ENCODE results near the gene TBC1D8. TPM values are rescaled to one million over a fixed set of nuclear protein-coding genes. Genes with fewer than 3 reads are reported as not detected.

The TBC1D8 gene
- total and polyA plus RNA-seq, 2 of the 8 experiments (the other 6 are each of a cell fraction or from before 2014, with no cell fraction given) = 20.8 to 21.8 TPM

DNA sequence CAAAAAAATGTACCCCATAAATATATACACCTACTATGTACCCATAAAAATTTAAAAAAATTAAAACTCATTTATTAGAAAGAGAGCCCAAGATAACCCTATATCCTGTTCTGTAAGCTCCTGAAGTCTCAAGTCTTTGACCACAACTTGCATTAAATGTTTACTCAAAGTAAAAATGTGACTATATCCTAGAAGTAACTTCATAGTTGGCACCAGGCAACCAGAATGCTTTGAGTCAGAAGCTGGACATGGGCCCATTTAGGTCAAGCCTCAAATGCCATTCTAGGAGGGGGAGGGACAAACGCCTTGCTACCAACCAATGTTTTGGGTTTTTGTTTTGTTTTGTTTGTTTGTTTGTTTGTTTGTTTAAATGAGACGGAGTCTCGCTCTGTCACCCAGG is 9.3 kb upstream of the TBC1D8 start:
- FAIRE-seq (no peak), DNase-seq (ENCODE audit: low read depth in 1 of 2, low spot score in 2 of 2) (no peak)
- Histone ChIP-seq H3K14ac (ENCODE audit: insufficient read length) (no peak overlapping the region), H2BK5ac (ENCODE audit: low read depth, low read length) (no peak overlapping the region), H4K91ac (replicated peaks; ENCODE audit: insufficient read length, low read length) (no peak overlapping the region), H2BK12ac (ENCODE audit: low read depth, low read length) (no peak overlapping the region), H2BK120ac (replicated peaks; ENCODE audit: low read depth, low read length) (no peak overlapping the region), H3K23ac (ENCODE audit: insufficient read length) (no peak overlapping the region), H2BK15ac (ENCODE audit: low read length) (no peak overlapping the region), H3K27ac (ENCODE audit: low read depth, low read length) (no peak overlapping the region), H3K9me3 (ENCODE audit: insufficient read depth in 2 of 2, low read depth in 1 of 2, low read length in 1 of 2) (peaks cover 8 to 13% of the 10 kb centered on the region in 2 experiments), H3K9ac (replicated peaks in 1 of 4; ENCODE audit: extremely low read depth in 1 of 4, low read depth in 3 of 4, low read length in 3 of 4) (no peak overlapping the region), H3K36me3 (ENCODE audit: control insufficient read depth in 2 of 4, insufficient read depth in 4 of 4, low read length in 3 of 4) (no peaks in the 10 kb centered on the region; a peak in 2 of 8 replicates), H3K23me2 (ENCODE audit: low read depth, low read length) (no peaks in the 10 kb centered on the region), H2AK5ac (ENCODE audit: low read depth, low read length) (no peak overlapping the region), H2BK20ac (ENCODE audit: low read length) (no peak overlapping the region), H3K4me3 (ENCODE audit: extremely low read depth in 1 of 4, insufficient read depth in 2 of 4, low read depth in 3 of 4, low read length in 4 of 4) (no peak overlapping the region), H3K4me1 (replicated peaks in 1 of 4; ENCODE audit: control insufficient read depth in 3 of 4, insufficient read depth in 4 of 4, low read length in 3 of 4) (peaks cover 1 to 12% (median 2%) of the 10 kb centered on the region in 4 experiments; a peak in 5 of 7 replicates), H4K5ac (ENCODE audit: insufficient read length, low read depth, low read length) (no peak overlapping the region), H3K79me2 (ENCODE audit: control insufficient read depth in 1 of 2, insufficient read depth in 2 of 2, low read length in 2 of 2) (no peaks in the 10 kb centered on the region), H3K27me3 (replicated peaks in 1 of 4; ENCODE audit: control insufficient read depth in 3 of 4, extremely low read depth in 1 of 4, insufficient read depth in 3 of 4, low read length in 3 of 4) (no peaks in the 10 kb centered on the region), H4K8ac (ENCODE audit: extremely low read depth, insufficient read depth, low read length) (no peak overlapping the region), H3K4ac (replicated peaks; ENCODE audit: insufficient read length, low read depth, low read length) (no peak overlapping the region), H3K4me2 (ENCODE audit: insufficient read depth in 1 of 2, low read depth in 2 of 2, low read length in 2 of 2) (no peak overlapping the region), H3K79me1 (ENCODE audit: low read depth, low read length) (no peaks in the 10 kb centered on the region), H3K56ac (replicated peaks; ENCODE audit: insufficient read length, low read depth, low read length) (no peak overlapping the region), H3K18ac (ENCODE audit: extremely low read depth, low read length) (no peak overlapping the region), H4K20me1 (replicated peaks in 1 of 2; ENCODE audit: control insufficient read depth in 1 of 2, insufficient read depth in 2 of 2, low read length in 2 of 2) (no peaks in the 10 kb centered on the region), H2AFZ (ENCODE audit: low read length) (no peak overlapping the region)
- ChIA-PET POLR2A (ENCODE audit: partially characterized antibody) (interaction anchor here (0.9 to 16.5 kb wide), 3 partner anchors 122 to 155 kb away, joined by 3 to 151 read pairs (median 4); partner anchors contain the start of gene RPL31), CTCF (ENCODE audit: partially characterized antibody) (interaction anchor here (0.7 to 4.1 kb wide), 4 partner anchors 10 to 124 kb away, joined by 3 to 21 read pairs (median 6); no protein-coding TSS in a partner anchor)
- whole genome bisulfite sequencing, 2 experiments (ENCODE audit: extremely low coverage in 1 of 2, insufficient coverage in 1 of 2, insufficient read length in 1 of 2, insufficient replicate concordance in 2 of 2, low coverage in 1 of 2, low lambda C conversion rate in 2 of 2, missing lambda C conversion rate in 1 of 2) = 92% methylated on average over 3 of the region's 3 CpGs; no CpG with 5 or more reads in 1 of the 2 experiments
- TF ChIP-seq SIN3A (conservative IDR thresholded peaks at IDR 0.05 in 1 of 2, IDR thresholded peaks at IDR 0.05 in 1 of 2; ENCODE audit: low read depth in 1 of 2, low read length in 2 of 2) (no peak), CHD2 (IDR thresholded peaks at IDR 0.05; ENCODE audit: low read length) (no peak), JUND (IDR thresholded peaks at IDR 0.05; ENCODE audit: low read length) (no peak), TCF12 (IDR thresholded peaks at IDR 0.05; ENCODE audit: low read depth, low read length) (no peak), ZNF274 (IDR thresholded peaks at IDR 0.05; ENCODE audit: borderline replicate concordance, extremely low read depth, low read length) (no peak), TAF7 (optimal IDR thresholded peaks at IDR 0.05; ENCODE audit: borderline replicate concordance, low read depth, low read length) (no peak), SIX5 (IDR thresholded peaks at IDR 0.05; ENCODE audit: low read depth, low read length) (no peak), RXRA (IDR thresholded peaks at IDR 0.05; ENCODE audit: insufficient read depth, low read depth, low read length) (no peak)
